Measurements from ENCODE around the gene EIPR1.

DNA sequence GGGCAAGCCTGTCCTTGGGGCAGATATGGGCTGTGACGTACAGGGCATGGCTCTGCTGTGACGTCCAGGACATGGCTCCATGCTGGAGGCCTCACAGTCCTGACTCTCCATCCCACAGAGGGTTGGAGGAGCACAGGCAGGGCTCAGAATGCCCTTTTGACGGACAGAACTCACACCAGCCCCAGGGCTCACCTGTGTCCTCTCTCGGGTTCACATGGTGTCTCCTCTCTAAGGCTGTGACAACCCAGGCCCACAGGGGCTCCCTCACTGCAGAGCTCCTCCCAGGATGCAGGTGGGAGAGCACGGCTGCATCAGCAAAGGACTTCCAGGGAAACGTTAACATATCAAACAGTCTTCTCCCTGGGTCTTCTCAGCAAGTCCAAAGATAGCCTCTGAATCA lies 133.8 kb downstream of the EIPR1 start:
- TF ChIP-seq POLR2A (IDR thresholded peaks at IDR 0.05; ENCODE audit: low read depth, low read length) (no peak), CTCF (IDR thresholded peaks at IDR 0.05; ENCODE audit: extremely low read depth in 1 of 2, insufficient read depth in 1 of 2, low read depth in 1 of 2, low read length in 2 of 2) (no peak), POLR2AphosphoS5 (IDR thresholded peaks at IDR 0.05; ENCODE audit: insufficient read depth, low read depth, low read length) (no peak), MYC (IDR thresholded peaks at IDR 0.05; ENCODE audit: low read depth, low read length) (no peak)
